Measurements from ENCODE around the gene GFRA4.

The GFRA4 gene

GRCh38 chr20:3674447-3674846 is 11.2 kb upstream of the GFRA4 start:
- H3K4me1 Mint-ChIP-seq = peaks cover 31% of the 10 kb centered on the region

GRCh38 chr20:3673221-3674070 is 10.2 kb upstream of the GFRA4 start:
- H3K4me1 Mint-ChIP-seq = peaks cover 21% of the 10 kb centered on the region
- no peak overlapping the region for H3K27ac Mint-ChIP-seq
- peaks cover 39% of the 10 kb centered on the region for H3K27me3 Mint-ChIP-seq (ENCODE audit: low read depth)
- no peak overlapping the region for H3K4me3 Mint-ChIP-seq
- H3K36me3 Mint-ChIP-seq (ENCODE audit: low read depth) = no peaks in the 10 kb centered on the region
- TF ChIP-seq CTCF (IDR thresholded peaks at IDR 0.05; ENCODE audit: unreplicated experiment in 3 of 3) = no peak
- no peaks in the 10 kb centered on the region for H3K9me3 Mint-ChIP-seq

More at GRCh38 chr20:3674447-3674846, 11.2 kb upstream of the GFRA4 start:
- Mint-ChIP-seq H3K27me3 (ENCODE audit: low read depth) (peaks cover 36% of the 10 kb centered on the region), H3K4me3 (no peak overlapping the region), H3K27ac (no peak overlapping the region), H3K9me3 (no peaks in the 10 kb centered on the region), H3K36me3 (ENCODE audit: low read depth) (no peaks in the 10 kb centered on the region)
- TF ChIP-seq CTCF (IDR thresholded peaks at IDR 0.05; ENCODE audit: unreplicated experiment in 3 of 3) = no peak

- Mint-ChIP-seq H3K4me1 (peaks cover 13% of the 10 kb centered on the region), H3K36me3 (ENCODE audit: low read depth) (no peaks in the 10 kb centered on the region), H3K9me3 (no peaks in the 10 kb centered on the region), H3K27me3 (ENCODE audit: low read depth) (peaks cover 39% of the 10 kb centered on the region), H3K4me3 (no peak overlapping the region), H3K27ac (no peak overlapping the region)
- no peak for TF ChIP-seq CTCF (IDR thresholded peaks at IDR 0.05; ENCODE audit: unreplicated experiment in 3 of 3)
Measured at GRCh38 chr20:3672547-3673171, 9.5 kb upstream of the GFRA4 start.

DNA sequence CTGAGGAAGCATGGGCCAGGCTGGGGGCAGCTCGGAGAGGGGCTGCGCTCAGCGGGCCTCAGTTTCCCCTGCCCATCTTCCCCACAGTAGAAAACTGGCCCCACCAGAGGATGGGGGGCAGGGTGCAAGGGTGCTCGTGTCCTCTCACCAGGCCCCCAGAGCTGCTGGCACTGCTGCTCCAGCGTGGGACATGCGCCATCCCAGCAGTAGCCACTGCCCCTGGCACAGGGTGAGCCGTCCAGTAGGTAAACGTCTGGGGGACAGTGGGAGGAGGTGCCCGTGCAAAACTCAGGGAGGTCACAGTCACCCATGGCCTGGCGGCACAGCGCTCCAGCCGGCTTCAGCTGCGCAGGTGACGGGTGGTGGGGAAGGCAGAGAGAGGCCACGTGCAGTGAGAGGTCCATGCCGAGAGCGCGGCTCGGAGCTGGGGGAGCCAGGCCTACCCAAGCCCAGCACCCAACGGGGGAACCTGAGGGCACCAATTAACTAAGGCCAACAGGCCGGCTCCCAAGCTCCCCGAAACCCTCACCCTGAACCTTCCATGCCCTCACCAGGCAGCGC is 8.9 kb upstream of the GFRA4 start:
- TF ChIP-seq CTCF (IDR thresholded peaks at IDR 0.05; ENCODE audit: unreplicated experiment in 3 of 3) = no peak
- Mint-ChIP-seq H3K4me3 (no peak overlapping the region), H3K4me1 (peaks cover 11% of the 10 kb centered on the region), H3K27me3 (ENCODE audit: low read depth) (peaks cover 41% of the 10 kb centered on the region), H3K9me3 (no peaks in the 10 kb centered on the region), H3K27ac (no peak overlapping the region), H3K36me3 (ENCODE audit: low read depth) (no peaks in the 10 kb centered on the region)

DNA sequence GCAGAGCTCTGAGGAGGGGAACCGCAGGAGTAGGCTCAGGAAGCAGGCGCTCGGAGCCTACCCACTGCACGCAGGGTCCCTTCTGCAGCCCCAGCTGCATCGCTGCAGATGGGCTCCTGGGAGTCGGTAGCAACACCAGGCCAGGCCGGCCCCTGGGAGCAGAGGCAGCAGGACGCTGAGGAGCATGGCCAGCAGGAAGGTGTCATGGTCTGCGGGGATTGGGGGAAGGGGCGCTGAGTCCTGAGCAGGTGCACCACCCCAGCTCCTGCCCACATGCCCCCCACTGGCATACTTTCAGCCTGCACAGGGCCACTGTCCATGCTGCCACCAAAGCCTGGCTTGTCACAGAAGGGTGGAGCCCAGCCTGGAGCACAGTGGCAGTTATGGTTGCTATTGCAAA is 7.7 kb upstream of the GFRA4 start:
- H3K27me3 Mint-ChIP-seq (ENCODE audit: low read depth) = peaks cover 34% of the 10 kb centered on the region
- no peak overlapping the region for H3K4me3 Mint-ChIP-seq
- no peak overlapping the region for H3K27ac Mint-ChIP-seq
- no peaks in the 10 kb centered on the region for H3K9me3 Mint-ChIP-seq
- TF ChIP-seq CTCF (IDR thresholded peaks at IDR 0.05; ENCODE audit: unreplicated experiment in 3 of 3) = no peak
- H3K4me1 Mint-ChIP-seq = peaks cover 11% of the 10 kb centered on the region
- no peaks in the 10 kb centered on the region for H3K36me3 Mint-ChIP-seq (ENCODE audit: low read depth)
